ENCODE results near the gene MCIDAS.

The MCIDAS gene

GRCh38 chr5:55222092-55222984, 4.8 kb downstream of the MCIDAS start:
- DNase-seq (ENCODE audit: low read depth) = no peak

- DNase-seq (ENCODE audit: low read depth) = no peak
Observed at GRCh38 chr5:55220433-55221185, 6.5 kb downstream of the MCIDAS start.

- DNase-seq (ENCODE audit: low read depth) = no peak
Observed at GRCh38 chr5:55219770-55220169, 7.3 kb downstream of the MCIDAS start.

- DNase-seq (ENCODE audit: low read depth) = no peak
Observed at GRCh38 chr5:55218967-55219366, 8.1 kb downstream of the MCIDAS start.

GRCh38 chr5:55211184-55211874, 15.8 kb downstream of the MCIDAS start:
- DNase-seq (ENCODE audit: low read depth) = no peak

- no peak for DNase-seq (ENCODE audit: low read depth)
Observed at GRCh38 chr5:55205001-55205400, 22.1 kb downstream of the MCIDAS start.

- no peak for DNase-seq (ENCODE audit: low read depth)
Observed at GRCh38 chr5:55191165-55191564, 36.0 kb downstream of the MCIDAS start.

GRCh38 chr5:55188656-55189540, 38.2 kb downstream of the MCIDAS start:
- no peak for DNase-seq (ENCODE audit: low read depth)

GRCh38 chr5:55187370-55187769, 39.7 kb downstream of the MCIDAS start:
- no peak for DNase-seq (ENCODE audit: low read depth)

- no peak for DNase-seq (ENCODE audit: low read depth)
Observed at GRCh38 chr5:55180016-55180415, 47.1 kb downstream of the MCIDAS start.

- DNase-seq (ENCODE audit: low read depth) = no peak
Observed at GRCh38 chr5:55177078-55177477, 50.0 kb downstream of the MCIDAS start.

GRCh38 chr5:55176176-55176818, 50.8 kb downstream of the MCIDAS start:
- peak; percentile 12 for DNase-seq (ENCODE audit: low read depth)

- no peak for DNase-seq (ENCODE audit: low read depth)
Observed at GRCh38 chr5:55175781-55176175, 51.3 kb downstream of the MCIDAS start.

GRCh38 chr5:55173687-55174230, 53.4 kb downstream of the MCIDAS start:
- no peak for DNase-seq (ENCODE audit: low read depth)

GRCh38 chr5:55172937-55173686, 54.0 kb downstream of the MCIDAS start, which contains the start of gene CDC20B:
Gene CDC20B (minus strand): TSS chr5:55173177. CDS start chr5:55173000, 177 bp downstream.
- peak; percentile 69 for DNase-seq (ENCODE audit: low read depth)

GRCh38 chr5:55172051-55172899, 54.8 kb downstream of the MCIDAS start:
- DNase-seq (ENCODE audit: low read depth) = peak; percentile 49

GRCh38 chr5:55171471-55171870, 55.6 kb downstream of the MCIDAS start:
- DNase-seq (ENCODE audit: low read depth) = no peak
